ENCODE results near the gene WDFY3. TPM values are rescaled to one million over a fixed set of nuclear protein-coding genes. Genes with fewer than 3 reads are reported as not detected.

WDFY3 gene
- polyA plus RNA-seq, 1 of the 3 experiments (the other 2 are of a cell fraction), result 13.8 TPM

GRCh38 chr4:84849051-84849640 lies 117.3 kb downstream of the WDFY3 start:
- Histone ChIP-seq H3K36me3 (replicated peaks in 1 of 2; ENCODE audit: control insufficient read depth in 1 of 2, insufficient read depth in 2 of 2, low read length in 1 of 2) (peaks cover 30 to 35% of the 10 kb centered on the region in 2 experiments), H3K4me1 (ENCODE audit: control insufficient read depth in 1 of 2, insufficient read depth in 2 of 2, low read depth in 1 of 2, low read length in 1 of 2) (no peaks in the 10 kb centered on the region), H3K27me3 (ENCODE audit: insufficient read depth) (no peaks in the 10 kb centered on the region), H3F3A (replicated peaks; ENCODE audit: insufficient read depth) (no peaks in the 10 kb centered on the region), H2AFZ (ENCODE audit: low read depth) (no peak overlapping the region), H3K4me2 (no peak overlapping the region), H4K20me1 (ENCODE audit: insufficient read depth) (no peaks in the 10 kb centered on the region; the same call in 1 of the 2 replicates), H3K9me2 (no peaks in the 10 kb centered on the region), H3K9ac (no peak overlapping the region), H3K79me2 (ENCODE audit: insufficient read depth) (peaks cover 6% of the 10 kb centered on the region; the same call in 1 of the 2 replicates), H3K27ac (ENCODE audit: low read depth in 2 of 2, low read length in 1 of 2) (no peak overlapping the region), H3K9me3 (no peaks in the 10 kb centered on the region), H3K4me3 (ENCODE audit: low read depth in 2 of 2, low read length in 1 of 2) (no peak overlapping the region)
- POLR2A ChIA-PET, result no interaction called here
- CTCF ChIA-PET, result interaction anchor here (1.0 to 1.3 kb wide), 2 partner anchors 11 to 122 kb away, joined by 3 to 4 read pairs; no protein-coding TSS in a partner anchor
- no peak for TF ChIP-seq FOXM1 (IDR thresholded peaks at IDR 0.05; ENCODE audit: low read depth)
- TF ChIP-seq CTCF (IDR thresholded peaks at IDR 0.05), result no peak
- no peak for TF ChIP-seq TEAD4 (IDR thresholded peaks at IDR 0.05; ENCODE audit: borderline replicate concordance, insufficient read depth)
- TF ChIP-seq PBX3 (IDR thresholded peaks at IDR 0.05), result no peak
- no peak for DNase-seq

- Histone ChIP-seq H3K36me3 (replicated peaks in 1 of 2; ENCODE audit: control insufficient read depth in 1 of 2, insufficient read depth in 2 of 2, low read length in 1 of 2) (peaks cover 30 to 35% of the 10 kb centered on the region in 2 experiments), H4K20me1 (ENCODE audit: insufficient read depth) (no peaks in the 10 kb centered on the region; the same call in 1 of the 2 replicates), H2AFZ (ENCODE audit: low read depth) (no peak overlapping the region), H3F3A (replicated peaks; ENCODE audit: insufficient read depth) (no peaks in the 10 kb centered on the region), H3K9me3 (no peaks in the 10 kb centered on the region), H3K9me2 (no peaks in the 10 kb centered on the region), H3K4me3 (ENCODE audit: low read depth in 2 of 2, low read length in 1 of 2) (no peak overlapping the region), H3K4me2 (no peak overlapping the region), H3K27me3 (ENCODE audit: insufficient read depth) (no peaks in the 10 kb centered on the region), H3K4me1 (ENCODE audit: control insufficient read depth in 1 of 2, insufficient read depth in 2 of 2, low read depth in 1 of 2, low read length in 1 of 2) (no peaks in the 10 kb centered on the region), H3K9ac (no peak overlapping the region), H3K79me2 (ENCODE audit: insufficient read depth) (0 out of 2 replicates have a peak, but pooled peaks cover 6% of the 10 kb centered on the region), H3K27ac (ENCODE audit: low read depth in 2 of 2, low read length in 1 of 2) (no peak overlapping the region)
- no peak for DNase-seq
- WGBS (ENCODE audit: low lambda C conversion rate), result 98% methylated on average over 2 of the region's 2 CpGs
- CTCF ChIA-PET, result interaction anchor here (0.8 to 1.3 kb wide), 3 partner anchors 12 to 123 kb away, joined by 3 to 5 read pairs (median 4); no protein-coding TSS in a partner anchor
- TF ChIP-seq TCF12 (IDR thresholded peaks at IDR 0.05) (no peak), RAD21 (IDR thresholded peaks at IDR 0.05; ENCODE audit: low read length) (no peak), GATA2 (CRISPR knock-in tag; IDR thresholded peaks at IDR 0.05) (no peak), RCOR1 (IDR thresholded peaks at IDR 0.05; ENCODE audit: low read length) (no peak), FOXJ3 (CRISPR knock-in tag; IDR thresholded peaks at IDR 0.05) (no peak), FOXM1 (IDR thresholded peaks at IDR 0.05; ENCODE audit: low read depth) (no peak), USF1 (IDR thresholded peaks at IDR 0.05; ENCODE audit: borderline replicate concordance, low read depth) (no peak), MEF2A (IDR thresholded peaks at IDR 0.05; ENCODE audit: borderline replicate concordance, low read depth) (no peak), MAX (IDR thresholded peaks at IDR 0.05; ENCODE audit: low read depth) (no peak), RXRA (IDR thresholded peaks at IDR 0.05; ENCODE audit: borderline replicate concordance, low read depth) (no peak), TEAD4 (IDR thresholded peaks at IDR 0.05; ENCODE audit: borderline replicate concordance, insufficient read depth) (no peak), IRF3 (IDR thresholded peaks at IDR 0.05; ENCODE audit: low read depth, low read length) (no peak), ELF1 (IDR thresholded peaks at IDR 0.05) (no peak)
- POLR2A ChIA-PET, result no interaction called here
These were observed 118.1 kb downstream of the WDFY3 start for GRCh38 chr4:84848432-84848831.

Measured in SK-N-SH (cell line).